Measurements from ENCODE around the gene RHD.
A peak's percentile ranks its signal among the peaks of the same experiment; 100 is the strongest.
"Not testable (repeated sequence)": the region's sequence is repeated elsewhere in the genome, so short reads cannot be mapped to it uniquely, and the experiment has no call there.

Gene RHD

DNA sequence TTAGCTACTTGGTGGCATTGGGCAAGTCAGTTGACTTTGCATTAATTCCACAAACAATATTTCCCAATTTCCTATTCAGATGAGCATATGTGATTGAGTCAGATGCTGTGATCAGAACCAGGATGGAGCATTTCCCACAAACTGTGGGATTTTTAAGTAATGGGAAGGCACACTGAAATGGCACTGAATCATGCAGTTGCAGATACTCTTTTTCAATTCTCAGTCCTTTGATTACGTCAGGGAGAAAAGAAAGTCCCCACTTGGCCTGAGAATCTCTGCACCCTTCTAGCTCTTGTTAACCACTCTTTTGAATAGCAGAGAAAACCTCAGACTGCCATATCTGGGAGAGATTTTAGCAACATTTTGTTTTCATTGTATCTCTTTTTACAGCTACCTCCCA is 36.8 kb downstream of the RHD start:
- not testable (repeated sequence) for DNase-seq

DNA sequence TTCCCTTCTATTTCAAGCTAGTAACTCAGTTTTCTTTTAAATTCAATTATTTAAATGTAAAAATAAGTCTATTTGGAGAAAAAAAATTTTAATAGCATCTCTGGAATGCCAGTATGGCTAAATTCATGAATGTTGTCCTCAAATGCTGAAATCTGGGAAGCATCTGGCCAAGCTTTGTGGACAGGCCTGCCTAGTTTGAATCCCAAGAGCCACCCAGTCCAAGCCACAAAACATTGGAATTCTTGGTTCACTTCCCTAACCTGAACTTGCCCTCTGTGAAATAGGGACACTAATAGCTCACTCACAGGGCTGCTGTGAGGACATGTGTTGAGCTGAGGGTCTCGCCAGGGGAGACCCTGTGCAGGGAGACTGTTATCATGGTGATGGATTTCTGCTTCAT is 37.2 kb downstream of the RHD start:
- not testable (repeated sequence) for DNase-seq

DNA sequence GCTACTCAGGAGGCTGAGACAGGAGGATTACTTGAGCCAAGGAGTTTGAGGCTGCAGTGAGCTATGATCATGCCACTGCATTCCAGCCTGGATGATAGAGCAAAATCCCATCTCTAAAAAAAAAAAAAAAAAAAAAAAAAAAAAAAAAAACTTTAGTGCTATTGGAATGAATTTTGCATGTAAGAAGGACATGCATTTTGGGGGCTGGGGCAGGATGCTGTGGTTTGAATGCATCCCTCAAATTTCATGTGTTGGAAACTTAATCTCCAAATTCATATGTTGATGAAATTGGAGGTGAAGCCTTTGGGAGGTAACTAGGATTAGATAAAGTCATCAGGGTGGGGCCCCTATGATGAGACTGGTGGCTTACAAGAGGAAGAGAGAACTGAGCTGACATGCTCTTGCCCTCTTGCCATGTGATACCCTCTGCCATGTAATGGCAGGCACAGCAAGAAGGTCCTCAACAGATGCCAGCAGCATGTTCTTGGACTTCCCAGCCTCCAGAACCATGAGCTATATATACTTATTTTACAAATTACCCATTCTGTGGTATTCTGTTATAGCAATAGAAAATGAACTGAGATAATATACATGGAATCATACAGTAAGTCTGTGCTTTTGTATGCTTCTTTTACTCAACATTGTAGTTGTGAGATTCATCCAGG is 40.6 kb downstream of the RHD start:
- not testable (repeated sequence) for DNase-seq

DNA sequence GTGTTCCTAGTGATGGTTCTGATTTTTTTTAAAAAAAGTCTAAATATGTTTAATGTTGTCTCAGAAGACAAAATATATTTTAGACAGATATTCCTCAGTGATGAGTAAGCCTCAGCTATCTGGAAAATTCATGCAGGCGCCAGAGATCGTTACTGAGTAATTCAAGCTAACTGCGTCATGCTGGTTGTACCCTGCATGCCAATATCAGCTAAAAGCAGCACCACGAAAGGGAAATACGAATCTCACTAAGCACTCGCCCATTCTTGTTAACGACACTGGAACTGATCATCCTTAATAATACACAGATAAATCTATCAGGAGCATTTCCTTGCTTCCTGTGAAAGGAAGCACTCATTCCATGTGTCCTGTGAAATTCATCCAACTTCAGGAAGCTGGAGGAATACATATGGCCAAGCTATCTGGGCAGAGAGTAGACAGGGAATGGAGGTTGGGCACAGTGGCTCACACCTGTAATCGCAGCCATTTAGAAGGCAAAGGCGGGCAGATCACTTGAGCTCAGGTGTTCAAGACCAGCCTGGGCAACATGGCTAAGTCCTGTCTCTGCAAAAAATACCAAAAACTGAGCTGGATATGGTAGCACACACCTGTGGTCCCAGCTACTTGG is 48.1 kb downstream of the RHD start:
- DNase-seq: not testable (repeated sequence)

DNA sequence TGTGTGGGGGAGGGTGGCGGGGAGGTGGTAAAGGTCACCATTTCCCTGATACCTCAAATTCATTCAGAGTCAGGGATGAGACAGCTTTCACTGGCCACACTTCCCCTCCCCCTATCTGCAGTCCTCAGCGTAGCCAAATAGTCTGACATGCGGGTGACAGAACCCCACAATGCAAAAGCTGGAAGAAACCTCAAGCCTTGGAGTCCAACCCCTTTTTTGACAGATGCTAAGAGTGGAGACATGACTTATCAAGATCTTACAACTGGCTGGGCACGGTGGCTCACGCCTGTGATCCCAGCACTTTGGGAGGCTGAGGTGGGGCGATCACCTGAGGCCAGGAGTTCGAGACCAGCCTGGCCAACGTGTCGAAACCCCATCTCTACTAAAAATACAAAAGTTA is 49.8 kb downstream of the RHD start:
- DNase-seq: not testable (repeated sequence)

DNA sequence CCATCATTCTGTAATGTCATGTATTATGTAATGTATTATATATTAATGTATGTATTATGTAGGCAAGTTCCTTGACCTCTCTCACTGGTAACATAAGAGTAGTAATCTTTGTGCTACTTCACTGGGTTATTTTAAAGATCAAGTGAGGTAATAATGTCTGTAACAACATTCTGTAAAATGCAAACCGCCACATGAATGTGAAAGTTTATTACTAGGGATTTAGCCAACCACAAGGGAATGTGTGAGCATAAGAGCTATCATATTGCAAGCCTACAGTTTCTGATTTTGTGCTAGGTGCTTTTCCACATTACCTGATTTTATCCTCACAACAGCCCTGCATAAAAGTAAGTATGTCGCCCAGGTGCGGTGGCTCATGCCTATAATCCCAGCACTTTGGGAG is 52.1 kb downstream of the RHD start:
- DNase-seq: not testable (repeated sequence)

DNA sequence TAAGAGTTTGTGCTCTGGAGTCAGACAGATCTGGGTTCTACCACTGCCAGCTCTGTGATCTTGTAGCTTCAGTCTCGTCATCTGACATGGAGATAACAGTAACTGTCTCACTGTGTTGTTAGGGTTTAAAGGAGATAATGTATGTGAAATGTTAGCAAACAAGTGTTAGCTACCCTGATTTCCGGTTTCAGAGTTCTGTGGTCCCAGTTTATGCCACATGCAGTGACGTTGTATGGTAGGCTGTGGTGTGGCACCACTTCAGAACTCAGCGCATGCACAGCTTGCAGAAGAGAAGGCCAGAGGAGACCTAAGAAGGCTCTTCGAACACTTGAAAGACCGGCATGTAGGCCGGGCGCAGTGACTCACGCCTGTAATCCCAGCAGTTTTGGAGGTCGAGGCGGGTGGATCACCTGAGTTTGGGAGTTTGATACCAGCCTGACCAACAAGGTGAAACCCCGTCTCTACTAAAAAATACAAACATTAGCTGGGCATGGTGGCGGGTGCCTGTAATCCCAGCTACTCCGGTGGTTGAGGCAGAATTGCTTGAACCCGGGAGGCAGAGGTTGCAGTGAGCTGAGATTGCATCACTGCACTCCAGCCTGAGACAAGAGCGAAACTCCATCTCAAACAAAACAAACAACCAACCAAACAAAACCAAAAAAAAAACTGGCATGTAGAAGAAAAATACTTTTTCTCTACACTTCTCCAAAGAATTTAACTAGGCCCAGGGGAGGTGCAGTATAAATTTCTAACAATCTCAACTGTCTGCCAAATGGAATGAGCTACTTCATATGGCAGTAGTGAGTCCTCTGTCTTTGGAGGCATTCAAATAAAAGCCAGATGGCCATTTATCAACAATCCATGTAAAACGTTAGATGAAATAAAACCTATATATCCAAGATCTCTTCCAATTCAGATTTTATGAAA is 55.8 kb downstream of the RHD start:
- DNase-seq: not testable (repeated sequence)

DNA sequence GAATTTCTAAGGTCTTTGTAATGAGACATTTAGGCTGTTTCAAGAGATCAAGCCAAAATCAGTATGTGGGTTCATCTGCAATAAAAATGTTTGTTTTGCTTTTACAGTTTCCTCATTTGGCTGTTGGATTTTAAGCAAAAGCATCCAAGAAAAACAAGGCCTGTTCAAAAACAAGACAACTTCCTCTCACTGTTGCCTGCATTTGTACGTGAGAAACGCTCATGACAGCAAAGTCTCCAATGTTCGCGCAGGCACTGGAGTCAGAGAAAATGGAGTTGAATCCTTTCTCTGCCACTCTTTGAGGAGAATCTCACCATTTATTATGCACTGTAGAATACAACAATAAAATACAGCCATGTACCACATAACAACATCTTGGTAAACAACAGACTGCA is 56.5 kb downstream of the RHD start:
- DNase-seq: not testable (repeated sequence)

DNA sequence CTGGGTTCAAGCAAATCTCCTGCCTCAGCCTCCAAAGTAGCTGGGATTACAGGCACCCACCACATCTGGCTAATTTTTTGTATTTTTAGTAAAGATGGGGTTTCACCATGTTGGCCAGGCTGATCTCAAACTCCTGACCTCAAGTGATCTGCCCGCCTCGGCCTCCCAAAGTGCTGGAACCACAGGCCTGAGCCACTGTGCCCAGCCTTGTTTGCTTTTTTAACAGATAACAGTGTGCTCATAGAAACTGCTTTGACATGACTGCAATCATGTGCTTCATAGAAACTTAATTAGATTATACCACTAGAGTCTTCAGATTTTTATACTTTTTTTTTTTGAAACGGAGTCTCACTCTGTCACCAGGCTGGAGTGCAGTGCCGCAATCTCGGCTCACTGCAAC is 57.0 kb downstream of the RHD start:
- not testable (repeated sequence) for DNase-seq

DNA sequence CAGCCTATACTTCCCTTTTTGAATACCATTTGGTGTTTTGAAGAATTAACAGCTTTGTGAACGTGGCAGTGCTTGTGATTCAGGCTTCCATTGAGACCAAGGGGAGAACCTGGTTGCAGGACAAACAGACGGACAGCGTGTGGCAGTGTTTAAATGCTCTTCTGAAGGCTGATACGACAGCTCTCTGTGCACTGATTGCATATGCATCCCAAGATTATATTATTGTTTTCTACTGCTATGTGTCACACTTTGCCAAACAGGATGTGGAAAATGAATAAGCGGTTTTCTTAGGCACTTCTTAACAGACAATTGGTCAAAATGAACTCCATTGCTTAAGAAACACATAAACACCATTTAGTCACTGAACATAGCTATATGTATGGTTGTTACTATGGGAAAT is 57.6 kb downstream of the RHD start:
- DNase-seq: not testable (repeated sequence)

DNA sequence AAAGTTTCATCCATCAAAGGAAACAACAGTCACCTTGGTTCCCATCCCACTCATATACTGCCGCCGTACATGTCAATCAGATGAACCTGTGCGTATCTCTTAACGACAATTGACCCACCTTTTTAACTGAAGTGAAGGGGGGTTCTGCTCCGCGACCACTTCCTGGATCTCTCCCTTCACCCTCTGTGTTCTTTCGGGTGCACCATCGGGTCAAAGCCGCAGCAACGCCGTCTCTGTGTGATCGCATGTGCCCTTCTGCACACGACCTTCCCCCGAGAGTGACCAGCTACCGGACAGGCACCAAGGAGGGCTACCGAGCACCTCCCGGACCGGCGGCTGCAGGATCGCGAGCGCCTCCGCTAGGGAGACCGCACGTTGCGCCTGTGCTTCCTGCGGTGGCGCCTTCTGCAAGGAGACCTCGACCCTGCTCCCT is 64.6 kb downstream of the RHD start:
- peak; percentile 14 for DNase-seq

DNA sequence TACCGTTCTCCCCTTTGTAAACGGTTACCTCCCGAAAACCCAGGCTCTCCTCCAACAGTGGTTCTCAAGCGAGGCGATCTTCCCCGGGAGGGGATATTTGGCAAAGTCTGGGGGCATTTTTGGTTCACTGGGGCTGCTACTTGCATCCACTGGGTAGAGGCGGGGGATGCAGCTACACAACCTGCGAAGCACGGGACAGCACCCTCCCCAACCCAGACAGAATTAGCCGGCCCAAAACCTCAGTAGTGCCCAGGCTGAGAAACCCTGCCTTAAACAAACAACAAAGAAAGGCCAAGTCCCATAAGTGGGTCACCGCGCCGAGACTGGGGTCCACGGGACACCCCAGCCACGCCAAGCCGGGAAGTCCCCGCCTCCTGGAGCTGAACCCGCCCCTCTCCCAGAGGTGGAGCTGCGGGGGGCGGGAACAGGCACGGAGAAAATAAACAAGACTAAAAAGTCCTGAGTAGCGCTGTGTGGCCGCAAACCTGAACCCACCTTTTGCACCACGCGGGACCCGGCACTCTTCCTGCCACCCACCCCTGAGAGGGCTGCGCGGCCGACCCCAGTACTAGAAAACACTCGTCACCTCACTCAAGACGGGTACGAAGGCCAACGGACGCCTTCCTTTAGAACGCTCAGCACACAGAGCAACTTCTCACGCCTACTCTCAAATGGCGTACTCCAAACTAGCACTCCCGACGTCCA is 65.3 kb downstream of the RHD start:
- DNase-seq: peak; percentile 7

DNA sequence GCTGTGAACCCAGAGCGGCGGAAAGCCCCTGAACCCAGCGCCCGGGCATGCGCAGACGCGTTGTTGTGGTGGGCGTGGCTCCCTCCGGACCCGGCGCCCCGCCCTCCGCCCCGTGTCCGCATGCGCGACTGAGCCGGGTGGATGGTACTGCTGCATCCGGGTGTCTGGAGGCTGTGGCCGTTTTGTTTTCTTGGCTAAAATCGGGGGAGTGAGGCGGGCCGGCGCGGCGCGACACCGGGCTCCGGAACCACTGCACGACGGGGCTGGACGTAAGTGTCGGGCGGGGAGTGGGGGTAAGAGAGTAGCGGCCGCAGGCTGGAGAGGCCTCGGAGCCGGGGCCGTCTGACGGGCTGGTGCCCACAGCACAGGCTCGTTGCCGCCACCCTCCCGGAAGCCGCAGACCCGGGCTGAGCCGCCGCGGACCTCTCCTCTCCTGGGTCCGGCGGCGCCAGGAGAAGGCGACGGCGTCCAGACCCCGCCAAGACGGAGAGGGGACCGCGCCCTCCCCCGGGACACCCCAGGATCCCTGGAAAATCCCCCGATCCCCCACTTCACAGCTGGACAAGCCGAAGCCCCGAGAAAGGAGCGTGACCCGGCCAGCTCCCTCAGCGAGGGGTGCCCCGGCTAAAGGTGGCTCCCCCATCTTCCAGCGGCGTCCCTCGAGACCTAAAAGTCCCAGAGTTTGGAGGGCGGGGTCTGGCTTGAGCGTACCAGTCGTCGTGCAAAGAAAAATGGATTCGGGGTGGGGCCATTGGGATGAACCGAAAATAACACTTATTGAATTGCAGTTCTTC is 66.1 kb downstream of the RHD start, which contains the start of gene TMEM50A:
TSS of gene TMEM50A (plus strand) at position 147 of the 794 bp plus-strand sequence. CDS start 2,153 bp downstream, outside the sequence.
- peak; percentile 87 for DNase-seq

DNA sequence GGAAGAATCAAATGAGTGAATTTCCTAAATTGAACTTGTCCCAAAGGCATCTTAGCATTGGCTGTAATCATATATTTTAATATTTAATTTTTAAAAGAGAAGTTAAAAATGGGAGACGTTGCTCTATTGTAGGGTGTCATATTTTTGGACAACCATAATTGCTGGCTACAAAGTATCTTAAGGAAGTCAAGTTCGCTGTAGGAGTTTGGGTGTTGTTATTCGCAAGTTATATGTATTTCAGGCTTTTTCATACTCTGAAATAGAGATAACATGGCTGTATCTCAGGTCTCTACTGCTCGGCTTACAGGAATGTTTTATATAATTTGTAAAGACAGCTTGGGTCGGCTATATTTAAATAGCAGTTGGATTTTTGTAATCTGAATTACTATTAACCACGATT is 66.7 kb downstream of the RHD start:
- no peak for DNase-seq

DNA sequence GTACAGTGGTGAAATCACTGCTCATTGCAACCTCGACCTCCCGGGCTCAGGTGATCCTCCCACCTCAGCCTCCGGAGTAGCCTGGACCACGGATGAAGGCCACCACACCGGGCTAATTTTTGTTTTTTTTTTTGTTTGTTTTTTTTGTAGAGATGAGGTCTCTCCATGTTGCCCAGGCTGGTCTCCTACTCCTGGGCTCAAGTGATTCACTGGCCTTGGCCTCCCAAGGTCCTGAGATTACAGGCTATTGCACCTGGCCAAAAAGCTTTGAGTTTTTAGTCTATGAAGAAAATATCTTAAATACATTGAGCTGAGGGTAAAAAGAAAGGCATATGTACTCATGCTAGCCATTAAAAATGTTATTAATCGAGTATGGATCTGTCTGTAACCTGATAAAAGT is 69.4 kb downstream of the RHD start:
- DNase-seq: no peak

DNA sequence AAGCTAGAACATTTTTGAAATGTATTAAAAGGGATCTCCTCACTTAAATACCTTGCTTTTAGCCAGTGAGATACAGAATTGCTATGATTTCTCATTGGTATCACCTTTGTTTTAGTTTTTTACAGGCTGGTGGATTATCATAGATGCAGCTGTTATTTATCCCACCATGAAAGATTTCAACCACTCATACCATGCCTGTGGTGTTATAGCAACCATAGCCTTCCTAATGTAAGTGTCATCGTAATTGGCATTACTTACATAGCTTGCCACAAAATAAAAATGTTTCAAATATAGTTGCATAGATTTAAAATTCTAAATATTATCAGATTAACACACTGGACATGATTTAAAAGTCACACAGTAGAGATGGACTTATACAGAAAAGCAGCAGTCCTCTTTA is 70.5 kb downstream of the RHD start:
- DNase-seq: no peak

DNA sequence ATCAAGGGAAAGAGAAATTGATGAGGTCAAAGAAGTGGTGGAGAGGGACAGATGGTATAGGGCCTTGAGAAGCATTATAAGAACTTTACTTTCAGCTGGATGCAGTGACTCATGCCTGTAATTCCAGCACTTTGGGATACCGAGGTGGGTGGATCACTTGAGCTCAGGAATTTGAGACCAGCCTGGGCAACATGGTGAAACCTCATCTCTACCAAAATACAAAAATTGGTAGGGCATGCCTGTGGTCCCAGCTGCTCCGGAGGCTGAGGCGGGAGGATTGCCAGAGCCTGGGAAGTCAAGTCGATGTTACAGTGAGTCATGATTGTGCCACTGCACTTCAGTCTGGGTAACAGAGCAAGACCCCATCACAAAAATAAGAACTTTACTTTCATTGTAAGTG is 71.6 kb downstream of the RHD start:
- no peak for DNase-seq

DNA sequence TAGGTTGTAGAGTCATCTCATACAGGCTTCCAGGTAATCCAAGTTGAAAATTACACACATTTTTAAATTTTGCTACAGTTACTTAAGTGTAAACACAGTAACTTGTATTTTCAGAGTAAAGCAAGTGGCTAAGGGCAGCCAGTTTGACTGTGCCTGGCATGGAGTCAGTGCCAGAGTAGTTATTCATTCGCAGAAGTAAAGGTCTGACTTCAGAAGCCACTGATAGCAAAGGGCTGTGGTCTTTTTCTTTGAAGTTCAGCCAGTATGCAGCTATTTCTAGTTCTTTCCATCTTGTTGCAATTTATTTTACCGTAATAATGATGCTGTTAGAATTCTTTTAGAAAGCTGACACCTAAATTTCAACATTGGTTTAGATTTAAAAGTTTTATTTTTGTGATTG is 75.2 kb downstream of the RHD start:
- DNase-seq: no peak

DNA sequence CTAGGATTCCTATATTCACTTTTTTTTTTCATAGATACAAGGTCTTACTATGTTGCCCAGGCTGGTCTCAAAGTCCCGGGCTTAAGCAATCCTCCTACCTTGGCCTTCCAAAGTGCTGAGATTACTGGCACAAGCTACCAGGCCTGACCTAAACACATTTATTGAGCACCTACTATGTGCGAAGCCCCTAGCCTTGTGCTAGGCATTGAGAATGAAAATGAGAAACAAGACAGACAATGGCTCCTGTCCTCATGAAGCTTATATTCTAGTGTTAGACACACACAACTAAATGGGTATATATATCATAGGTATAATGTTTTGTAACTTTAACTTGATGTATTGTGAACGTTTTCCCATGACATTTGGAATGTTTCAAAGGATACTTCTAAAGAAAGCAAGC is 77.3 kb downstream of the RHD start:
- DNase-seq: no peak

DNA sequence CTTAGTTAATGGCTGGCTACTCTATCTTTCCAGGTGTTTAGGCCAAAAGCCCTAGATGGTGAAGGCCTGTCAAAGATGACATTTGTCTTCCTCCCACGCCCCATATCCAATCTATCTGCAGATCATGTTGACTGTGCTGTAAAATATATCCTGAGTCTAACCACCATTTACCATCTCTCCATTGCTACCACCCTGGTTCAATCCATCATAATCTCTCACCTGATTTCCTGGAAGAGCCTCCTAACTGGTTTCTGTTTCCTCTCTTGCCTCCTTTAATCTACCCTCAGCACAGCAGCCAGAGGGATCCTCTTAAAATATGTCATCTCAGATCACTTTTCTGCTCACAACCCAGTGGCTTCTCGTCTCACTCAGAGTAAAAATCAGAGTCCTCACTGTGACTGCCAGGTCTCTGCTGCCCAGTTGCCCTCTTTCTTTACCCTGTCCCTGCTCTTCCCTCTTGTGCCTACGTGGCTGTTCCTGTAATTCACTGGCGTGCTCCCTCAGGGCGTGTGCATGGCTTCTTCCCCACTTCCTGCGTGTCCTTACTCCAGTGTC is 83.6 kb downstream of the RHD start:
- no peak for DNase-seq

DNA sequence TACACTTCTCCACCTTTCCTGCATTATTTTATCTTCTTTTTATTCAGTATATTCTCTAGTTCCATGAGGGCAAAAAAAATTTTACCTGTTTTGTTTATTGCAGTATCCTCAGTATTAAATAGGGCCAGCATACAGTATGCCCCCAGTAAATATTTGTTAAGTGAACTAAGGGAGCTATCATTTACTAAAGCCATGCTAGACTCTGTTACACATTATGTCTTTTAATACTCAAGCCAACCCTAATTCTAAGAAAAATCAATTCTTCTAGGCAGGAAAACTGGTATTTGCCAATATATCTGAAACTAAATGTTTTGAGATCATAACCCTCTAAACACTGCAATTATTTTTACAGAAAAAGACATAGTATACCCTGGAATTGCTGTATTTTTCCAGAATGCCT is 84.1 kb downstream of the RHD start:
- DNase-seq: no peak

DNA sequence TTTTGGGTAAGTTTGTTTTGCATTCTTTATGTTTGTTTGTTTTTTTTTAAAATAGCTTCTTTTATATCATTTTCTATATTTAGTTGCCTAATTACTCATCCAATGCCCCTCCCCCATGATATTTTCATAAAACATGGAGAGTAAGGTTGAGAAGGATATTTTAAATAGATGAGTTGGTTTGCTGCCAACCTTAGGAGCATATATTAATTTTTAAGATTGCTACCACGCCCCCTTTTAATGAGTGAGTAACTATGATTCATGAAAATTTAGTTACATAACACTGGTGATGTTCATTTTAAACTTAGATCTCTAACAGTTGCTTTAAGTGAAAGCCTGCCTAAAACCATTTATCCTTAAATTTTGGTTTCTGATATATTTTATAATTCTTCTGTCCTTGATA is 84.5 kb downstream of the RHD start:
- DNase-seq: no peak
